GM12878 (cell line): ENCODE results near the gene RGS19.

Source experiments
- EP300 ChIP-seq, 2 experiments: fragments of 150-350 bp in 1 of 2; IDR thresholded peaks; 2 replicates each; pipeline ENCODE4 v1.6.1; 2011 to 2012; ENCODE audit warnings: low read depth in 2 of 2, low read length in 2 of 2, borderline replicate concordance in 1 of 2, improper control_type of control experiment in 1 of 2, inconsistent platforms in 1 of 2; ENCODE audit not compliant: control insufficient read depth in 1 of 2
- TF ChIP-seq, protein P1 (sequence below), 3 experiments: IDR thresholded peaks in 2 of 3; conservative IDR thresholded peaks in 1 of 3; 2 replicates each; pipeline ENCODE4 v1.5.1; 2011; ENCODE audit warnings: low read depth in 3 of 3, low read length in 3 of 3, mild to moderate bottlenecking in 3 of 3, control low read depth in 2 of 3, moderate library complexity in 2 of 3, inconsistent platforms in 1 of 3, mixed read lengths in 1 of 3; ENCODE audit not compliant: control insufficient read depth in 2 of 3, insufficient read depth in 1 of 3; ENCODE audit errors: extremely low read depth in 1 of 3

DNA sequence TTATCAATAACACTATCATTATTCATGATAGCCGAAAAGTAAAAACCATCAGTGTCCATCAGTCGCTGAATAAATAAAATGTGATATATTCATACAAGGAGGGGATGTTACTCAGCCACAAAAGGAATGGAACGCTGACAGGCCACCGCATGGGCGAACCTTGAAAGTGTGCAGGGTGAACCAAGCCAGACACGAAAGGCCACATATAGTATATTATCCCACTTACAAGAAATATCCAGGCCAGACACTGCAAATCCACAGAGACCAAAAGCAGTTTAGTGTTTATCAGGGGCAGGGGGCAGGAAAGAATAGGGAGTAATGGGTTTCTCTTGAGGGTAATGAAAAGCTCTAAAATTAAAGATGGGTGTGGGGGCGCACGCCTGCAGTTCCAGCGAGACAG is 35.5 kb downstream of the RGS19 start:
- TF ChIP-seq, protein P1, sequence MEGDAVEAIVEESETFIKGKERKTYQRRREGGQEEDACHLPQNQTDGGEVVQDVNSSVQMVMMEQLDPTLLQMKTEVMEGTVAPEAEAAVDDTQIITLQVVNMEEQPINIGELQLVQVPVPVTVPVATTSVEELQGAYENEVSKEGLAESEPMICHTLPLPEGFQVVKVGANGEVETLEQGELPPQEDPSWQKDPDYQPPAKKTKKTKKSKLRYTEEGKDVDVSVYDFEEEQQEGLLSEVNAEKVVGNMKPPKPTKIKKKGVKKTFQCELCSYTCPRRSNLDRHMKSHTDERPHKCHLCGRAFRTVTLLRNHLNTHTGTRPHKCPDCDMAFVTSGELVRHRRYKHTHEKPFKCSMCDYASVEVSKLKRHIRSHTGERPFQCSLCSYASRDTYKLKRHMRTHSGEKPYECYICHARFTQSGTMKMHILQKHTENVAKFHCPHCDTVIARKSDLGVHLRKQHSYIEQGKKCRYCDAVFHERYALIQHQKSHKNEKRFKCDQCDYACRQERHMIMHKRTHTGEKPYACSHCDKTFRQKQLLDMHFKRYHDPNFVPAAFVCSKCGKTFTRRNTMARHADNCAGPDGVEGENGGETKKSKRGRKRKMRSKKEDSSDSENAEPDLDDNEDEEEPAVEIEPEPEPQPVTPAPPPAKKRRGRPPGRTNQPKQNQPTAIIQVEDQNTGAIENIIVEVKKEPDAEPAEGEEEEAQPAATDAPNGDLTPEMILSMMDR (IDR thresholded peaks at IDR 0.05 in 2 of 3, conservative IDR thresholded peaks at IDR 0.05 in 1 of 3; ENCODE audit: control insufficient read depth in 2 of 3, extremely low read depth in 1 of 3, insufficient read depth in 1 of 3, low read depth in 3 of 3, low read length in 3 of 3): no peak
- no peak for TF ChIP-seq EP300 (IDR thresholded peaks at IDR 0.05; ENCODE audit: borderline replicate concordance in 1 of 2, control insufficient read depth in 1 of 2, low read depth in 2 of 2, low read length in 2 of 2)
